Tibial nerve (tissue), 4 donors: ENCODE measurements around the gene MIPEP.

ENCODE experiments used
- CTCF ChIP-seq, 5 experiments: fragments of 200-600 bp in 3 of 5; fragments of 450-650 bp in 2 of 5; sonication (generic) in 3 of 5; IDR thresholded peaks; one replicate each; pipeline ENCODE4 v1.5.1; 2016 to 2019; ENCODE audit warnings: antibody characterized with exemption in 5 of 5, mild to moderate bottlenecking in 3 of 5, moderate library complexity in 2 of 5
- EP300 ChIP-seq, 2 donors: sonication (generic); formaldehyde crosslinking; IDR thresholded peaks; one replicate each; pipeline ENCODE4 v1.6.1; 2017; ENCODE audit warnings: antibody characterized with exemption in 2 of 2, mild to moderate bottlenecking in 1 of 2
- POLR2A ChIP-seq, 2 donors: fragments of 450-650 bp; IDR thresholded peaks; one replicate each; pipeline ENCODE4 v1.6.1; 2017; ENCODE audit warnings: antibody characterized with exemption in 2 of 2, mild to moderate bottlenecking in 2 of 2, moderate library complexity in 2 of 2

GRCh38 chr13:23928985-23929384 is 39.8 kb upstream of the MIPEP start:
- TF ChIP-seq CTCF (IDR thresholded peaks at IDR 0.05), result no peak
- no peak for TF ChIP-seq EP300 (IDR thresholded peaks at IDR 0.05)
- no peak for TF ChIP-seq POLR2A (IDR thresholded peaks at IDR 0.05)
